ENCODE results near the gene LRRC28. TPM values are rescaled to one million over a fixed set of nuclear protein-coding genes. Genes with fewer than 3 reads are reported as not detected.

Gene LRRC28
- total RNA-seq, 1 donor from 2014 or later: 13.6 TPM

- Mint-ChIP-seq H3K4me3 (no peak overlapping the region), H3K9me3 (peaks cover 2% of the 10 kb centered on the region), H3K36me3 (ENCODE audit: low read depth) (peaks cover 3% of the 10 kb centered on the region), H3K27ac (no peak overlapping the region), H3K27me3 (ENCODE audit: insufficient read depth) (peaks cover 1% of the 10 kb centered on the region), H3K4me1 (ENCODE audit: low read depth) (peaks cover 18% of the 10 kb centered on the region)
- intact Hi-C loops (cut with micrococcal nuclease): no loop called here
- DNase-seq (ENCODE audit: low spot score): no peak
Observed at GRCh38 chr15:99320374-99321215, 69.3 kb downstream of the LRRC28 start.

GRCh38 chr15:99321468-99321867 lies 70.2 kb downstream of the LRRC28 start:
- Mint-ChIP-seq H3K4me1 (ENCODE audit: low read depth) (peaks cover 20% of the 10 kb centered on the region), H3K27me3 (ENCODE audit: insufficient read depth) (peaks cover 4% of the 10 kb centered on the region), H3K36me3 (ENCODE audit: low read depth) (peaks cover 5% of the 10 kb centered on the region), H3K4me3 (no peak overlapping the region), H3K9me3 (peaks cover 5% of the 10 kb centered on the region), H3K27ac (no peak overlapping the region)
- DNase-seq (ENCODE audit: low spot score): no peak
- intact Hi-C loops (cut with micrococcal nuclease): no loop called here

- DNase-seq (ENCODE audit: low spot score): no peak
- no peak overlapping the region for H3K27ac Mint-ChIP-seq
- peaks cover 20% of the 10 kb centered on the region for H3K4me1 Mint-ChIP-seq (ENCODE audit: low read depth)
- peaks cover 5% of the 10 kb centered on the region for H3K36me3 Mint-ChIP-seq (ENCODE audit: low read depth)
- H3K27me3 Mint-ChIP-seq (ENCODE audit: insufficient read depth): peaks cover 4% of the 10 kb centered on the region
- H3K9me3 Mint-ChIP-seq: peaks cover 5% of the 10 kb centered on the region
- intact Hi-C loops (cut with micrococcal nuclease): no loop called here
- H3K4me3 Mint-ChIP-seq: no peak overlapping the region
Observed at GRCh38 chr15:99322643-99323405, 71.5 kb downstream of the LRRC28 start.

GRCh38 chr15:99324082-99324620 lies 72.9 kb downstream of the LRRC28 start:
- Mint-ChIP-seq H3K9me3 (peaks cover 5% of the 10 kb centered on the region), H3K36me3 (ENCODE audit: low read depth) (peaks cover 5% of the 10 kb centered on the region), H3K27ac (peak overlapping the region; percentile 51), H3K4me1 (ENCODE audit: low read depth) (peaks cover 20% of the 10 kb centered on the region), H3K4me3 (no peak overlapping the region), H3K27me3 (ENCODE audit: insufficient read depth) (peaks cover 4% of the 10 kb centered on the region)
- intact Hi-C loops (cut with micrococcal nuclease): loop anchor here (1.0 to 2.0 kb wide), 2 partner anchors 44 to 47 kb away; no protein-coding TSS in a partner anchor
- no peak for DNase-seq (ENCODE audit: low spot score)

GRCh38 chr15:99324700-99325099 lies 73.4 kb downstream of the LRRC28 start:
- Mint-ChIP-seq H3K4me3 (no peak overlapping the region), H3K4me1 (ENCODE audit: low read depth) (peaks cover 20% of the 10 kb centered on the region), H3K27ac (peak overlapping the region; percentile 51), H3K9me3 (peaks cover 5% of the 10 kb centered on the region), H3K36me3 (ENCODE audit: low read depth) (peaks cover 5% of the 10 kb centered on the region), H3K27me3 (ENCODE audit: insufficient read depth) (peaks cover 4% of the 10 kb centered on the region)
- intact Hi-C loops (cut with micrococcal nuclease): loop anchor here (1.0 to 2.0 kb wide), 2 partner anchors 44 to 46 kb away; no protein-coding TSS in a partner anchor
- no peak for DNase-seq (ENCODE audit: low spot score)

- intact Hi-C loops (cut with micrococcal nuclease): no loop called here
- peaks cover 4% of the 10 kb centered on the region for H3K27me3 Mint-ChIP-seq (ENCODE audit: insufficient read depth)
- H3K4me3 Mint-ChIP-seq: no peak overlapping the region
- H3K36me3 Mint-ChIP-seq (ENCODE audit: low read depth): peaks cover 5% of the 10 kb centered on the region
- no peak overlapping the region for H3K27ac Mint-ChIP-seq
- peaks cover 20% of the 10 kb centered on the region for H3K4me1 Mint-ChIP-seq (ENCODE audit: low read depth)
- peaks cover 5% of the 10 kb centered on the region for H3K9me3 Mint-ChIP-seq
- DNase-seq (ENCODE audit: low spot score): no peak
Observed at GRCh38 chr15:99326235-99326634, 75.0 kb downstream of the LRRC28 start.

GRCh38 chr15:99328106-99329072 lies 77.1 kb downstream of the LRRC28 start:
- no peak for DNase-seq (ENCODE audit: low spot score)
- intact Hi-C loops (cut with micrococcal nuclease): no loop called here
- H3K4me3 Mint-ChIP-seq: no peak overlapping the region
- H3K4me1 Mint-ChIP-seq (ENCODE audit: low read depth): peaks cover 23% of the 10 kb centered on the region
- H3K9me3 Mint-ChIP-seq: peaks cover 5% of the 10 kb centered on the region
- no peak overlapping the region for H3K27ac Mint-ChIP-seq
- peaks cover 5% of the 10 kb centered on the region for H3K36me3 Mint-ChIP-seq (ENCODE audit: low read depth)
- peaks cover 4% of the 10 kb centered on the region for H3K27me3 Mint-ChIP-seq (ENCODE audit: insufficient read depth)

GRCh38 chr15:99331381-99331780 lies 80.1 kb downstream of the LRRC28 start:
- intact Hi-C loops (cut with micrococcal nuclease): no loop called here

GRCh38 chr15:99333413-99333812 lies 82.1 kb downstream of the LRRC28 start:
- Mint-ChIP-seq H3K27ac (no peak overlapping the region), H3K36me3 (ENCODE audit: low read depth) (peaks cover 6% of the 10 kb centered on the region), H3K4me3 (no peak overlapping the region), H3K4me1 (ENCODE audit: low read depth) (peaks cover 11% of the 10 kb centered on the region), H3K27me3 (ENCODE audit: insufficient read depth) (no peaks in the 10 kb centered on the region), H3K9me3 (no peaks in the 10 kb centered on the region)
- no peak for DNase-seq (ENCODE audit: low spot score)
- intact Hi-C loops (cut with micrococcal nuclease): no loop called here

More at GRCh38 chr15:99331381-99331780, 80.1 kb downstream of the LRRC28 start:
- no peak for DNase-seq (ENCODE audit: low spot score)
- Mint-ChIP-seq H3K4me1 (ENCODE audit: low read depth) (peaks cover 11% of the 10 kb centered on the region), H3K27ac (no peak overlapping the region), H3K36me3 (ENCODE audit: low read depth) (peaks cover 5% of the 10 kb centered on the region), H3K9me3 (no peaks in the 10 kb centered on the region), H3K4me3 (no peak overlapping the region), H3K27me3 (ENCODE audit: insufficient read depth) (no peaks in the 10 kb centered on the region)

GRCh38 chr15:99333981-99334380 lies 82.7 kb downstream of the LRRC28 start:
- Mint-ChIP-seq H3K9me3 (no peaks in the 10 kb centered on the region), H3K4me1 (ENCODE audit: low read depth) (peaks cover 11% of the 10 kb centered on the region), H3K4me3 (no peak overlapping the region), H3K36me3 (ENCODE audit: low read depth) (peaks cover 10% of the 10 kb centered on the region), H3K27me3 (ENCODE audit: insufficient read depth) (no peaks in the 10 kb centered on the region), H3K27ac (no peak overlapping the region)
- no peak for DNase-seq (ENCODE audit: low spot score)
- intact Hi-C loops (cut with micrococcal nuclease): no loop called here

- H3K36me3 Mint-ChIP-seq (ENCODE audit: low read depth): peaks cover 10% of the 10 kb centered on the region
- H3K9me3 Mint-ChIP-seq: no peaks in the 10 kb centered on the region
Observed at GRCh38 chr15:99335508-99335907, 84.2 kb downstream of the LRRC28 start.

GRCh38 chr15:99336794-99337193 lies 85.5 kb downstream of the LRRC28 start:
- peaks cover 10% of the 10 kb centered on the region for H3K36me3 Mint-ChIP-seq (ENCODE audit: low read depth)
- no peak overlapping the region for H3K4me3 Mint-ChIP-seq
- no peaks in the 10 kb centered on the region for H3K27me3 Mint-ChIP-seq (ENCODE audit: insufficient read depth)
- no peaks in the 10 kb centered on the region for H3K9me3 Mint-ChIP-seq
- H3K4me1 Mint-ChIP-seq (ENCODE audit: low read depth): peaks cover 11% of the 10 kb centered on the region
- H3K27ac Mint-ChIP-seq: no peak overlapping the region
- intact Hi-C loops (cut with micrococcal nuclease): no loop called here
- no peak for DNase-seq (ENCODE audit: low spot score)

More at GRCh38 chr15:99335508-99335907, 84.2 kb downstream of the LRRC28 start:
- no peak overlapping the region for H3K4me3 Mint-ChIP-seq
- no peaks in the 10 kb centered on the region for H3K27me3 Mint-ChIP-seq (ENCODE audit: insufficient read depth)
- no peak overlapping the region for H3K27ac Mint-ChIP-seq
- H3K4me1 Mint-ChIP-seq (ENCODE audit: low read depth): peaks cover 11% of the 10 kb centered on the region
- intact Hi-C loops (cut with micrococcal nuclease): no loop called here
- DNase-seq (ENCODE audit: low spot score): no peak

All from activated T-helper 1 cell treated with anti-CD3 and anti-CD28 coated beads, Interleukin-12 subunit alpha, Interleukin-12 subunit beta, Interleukin-2, Interleukin-4 antibody, amounts not matched to agents 30 ng/mL and 10 ng/mL and 1 ng/mL, durations not matched to agents 14 hours and 24 hours and 36 hours (primary cell).